HG02623 (cell line): ENCODE data around the gene RPGRIP1.
"Not testable (repeated sequence)": the region's sequence is repeated elsewhere in the genome, so short reads cannot be mapped to it uniquely, and the experiment has no call there.

Experiments used
- ATAC-seq: cut with Tn5 transposase; IDR thresholded peaks from one replicate; pipeline ENCODE4 v1.9.1; 2021; ENCODE audit warnings: moderate library complexity; ENCODE audit not compliant: unreplicated experiment

The RPGRIP1 gene

GRCh38 chr14:21258005-21258888 lies 21.6 kb upstream of the RPGRIP1 start:
- no peak for ATAC-seq

DNA sequence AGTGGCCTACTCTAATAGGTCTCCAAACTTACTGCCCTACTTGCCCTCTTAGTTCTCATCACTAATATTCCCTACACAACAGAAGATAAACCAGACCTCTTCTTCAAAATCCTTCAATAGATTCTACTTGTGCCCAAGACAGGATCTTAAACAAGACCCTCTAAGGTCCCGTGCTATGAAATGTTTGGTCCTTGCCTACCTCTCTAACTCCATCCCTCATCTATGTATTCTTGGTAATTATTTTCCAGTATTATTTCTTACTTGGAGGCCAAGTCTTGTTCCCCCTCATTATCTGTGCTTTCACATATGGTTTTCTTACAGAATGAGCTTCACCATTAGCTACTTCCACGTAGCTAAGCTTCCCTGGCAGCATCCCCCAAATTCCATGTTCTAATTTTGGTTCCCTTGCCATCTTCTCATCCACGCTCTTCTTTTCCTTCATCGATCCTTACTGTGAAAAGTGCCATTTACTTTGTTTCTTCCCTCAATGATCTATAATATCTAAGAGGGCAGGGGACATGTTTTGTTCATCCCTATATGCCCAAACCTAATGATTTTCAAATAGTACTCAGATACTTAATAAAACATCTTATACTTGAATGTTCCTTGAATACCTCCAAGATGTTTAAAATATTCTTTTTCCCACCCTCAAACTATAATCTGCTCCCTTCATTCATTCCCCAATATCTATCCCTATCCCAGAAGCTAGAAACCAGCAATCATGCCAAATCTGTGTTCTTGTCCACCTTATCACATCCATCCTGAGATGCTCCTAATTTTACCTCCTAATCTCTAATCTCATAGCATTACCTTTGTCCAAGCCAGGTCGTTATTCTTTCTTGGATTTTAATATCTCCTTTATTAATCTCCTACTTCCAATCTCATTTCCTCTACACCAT lies 20.7 kb upstream of the RPGRIP1 start:
- no peak for ATAC-seq

DNA sequence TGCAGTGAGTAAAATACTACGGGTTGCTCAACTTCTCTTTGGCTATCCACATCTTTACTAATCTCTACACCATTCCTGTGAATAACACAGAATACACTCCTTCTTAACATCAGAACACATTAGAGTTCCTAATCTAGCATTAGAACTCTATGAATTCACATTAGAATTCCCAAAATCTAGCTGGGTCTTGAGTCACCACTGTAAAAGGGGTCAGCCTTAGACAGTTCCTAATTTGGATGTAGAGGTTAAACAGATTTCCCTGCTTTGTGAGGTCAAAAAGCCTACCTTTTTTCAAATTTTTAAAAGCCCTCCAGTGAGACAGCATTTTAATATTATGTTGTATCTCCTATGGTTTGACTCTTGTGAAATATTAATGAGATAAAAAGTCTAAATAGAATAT lies 18.1 kb upstream of the RPGRIP1 start:
- no peak for ATAC-seq

GRCh38 chr14:21262410-21262809 lies 17.5 kb upstream of the RPGRIP1 start:
- no peak for ATAC-seq

DNA sequence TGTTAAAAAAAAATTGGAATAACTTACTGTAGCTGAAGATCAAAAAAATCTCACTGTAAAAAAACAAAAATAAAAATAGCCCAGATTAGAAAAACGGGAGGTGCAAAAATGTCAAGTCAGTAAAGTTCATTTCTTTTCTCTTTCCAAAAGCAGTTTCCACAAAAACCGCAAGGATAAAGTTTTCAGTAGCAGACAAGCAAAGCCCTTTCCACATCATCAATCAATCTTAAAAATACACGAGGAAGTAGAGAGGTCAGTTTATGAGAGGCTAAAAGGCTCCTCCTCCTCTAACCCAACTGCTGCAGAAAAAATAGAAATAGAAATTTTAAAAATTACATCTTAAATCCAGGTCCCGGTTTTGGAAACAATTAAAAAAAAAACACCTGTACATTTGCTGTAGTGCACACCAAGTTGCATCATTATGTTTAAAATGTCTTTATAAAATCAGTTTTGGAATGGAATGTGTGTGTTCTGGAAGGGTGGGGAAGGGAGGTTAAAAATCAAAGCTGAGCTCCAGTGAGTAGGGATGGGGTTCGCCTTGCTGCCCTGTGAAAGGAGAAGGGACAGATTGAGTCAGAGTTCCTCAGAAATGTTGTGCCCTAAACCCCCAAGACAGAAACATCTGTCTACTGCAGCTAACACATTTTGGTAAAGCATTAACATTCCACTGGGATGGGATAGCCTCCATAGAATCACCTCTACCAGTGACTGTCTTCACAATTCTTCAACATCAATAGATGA lies 16.4 kb upstream of the RPGRIP1 start:
- ATAC-seq: no peak

DNA sequence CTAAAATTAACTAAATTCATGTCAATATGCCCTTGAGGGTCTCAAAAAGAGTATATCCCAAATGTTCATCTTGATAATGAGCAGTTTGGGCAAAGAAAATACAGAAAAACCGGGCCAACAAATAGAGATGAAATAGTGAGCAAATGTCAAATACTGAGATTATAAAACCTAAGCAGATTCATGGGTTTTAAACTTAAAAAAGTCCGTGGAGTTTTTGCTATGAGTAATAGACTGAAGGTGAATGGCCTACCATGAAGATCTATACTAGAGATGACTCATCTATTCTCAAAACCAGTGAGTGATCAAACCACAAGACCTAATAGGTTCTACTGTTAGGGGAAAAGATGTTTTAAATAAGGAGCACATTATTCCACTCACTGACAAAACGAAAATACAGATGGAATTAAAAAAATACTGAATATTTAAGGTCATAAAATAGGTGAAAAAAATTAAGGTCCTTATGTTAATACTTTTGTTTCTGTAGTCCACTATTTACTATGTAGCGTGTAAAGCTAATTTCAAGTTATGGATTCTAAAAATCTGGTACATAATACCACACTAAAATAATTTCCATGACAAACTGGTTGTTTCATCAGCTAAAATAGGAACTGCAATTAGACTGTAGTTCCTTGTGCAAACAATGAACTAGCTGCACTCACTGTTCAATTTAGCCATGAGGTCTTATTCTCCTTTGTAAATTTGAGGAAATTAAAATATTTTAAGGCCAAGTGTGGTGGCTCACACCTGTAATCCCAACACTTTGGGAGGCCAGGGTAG lies 15.7 kb upstream of the RPGRIP1 start:
- peak; percentile 54 for ATAC-seq

DNA sequence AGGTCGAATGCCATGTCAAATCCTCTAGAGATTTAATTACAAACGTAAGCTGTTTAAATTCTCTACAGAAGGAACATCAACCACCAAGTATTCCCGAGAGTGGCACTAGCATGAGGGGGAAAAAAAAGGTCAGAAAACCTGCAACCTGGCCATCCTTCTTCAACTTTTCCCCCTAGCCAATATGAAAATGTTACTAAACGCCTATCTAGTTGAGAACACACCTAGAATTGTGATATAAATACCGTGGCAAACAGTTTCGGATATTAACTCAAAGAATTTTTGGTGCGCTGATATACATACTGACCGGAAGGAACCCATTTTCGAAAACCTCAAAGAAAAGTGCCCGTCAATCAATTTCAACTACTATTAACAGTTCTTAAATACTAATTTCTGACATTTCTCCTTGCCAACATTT lies 12.4 kb upstream of the RPGRIP1 start:
- ATAC-seq: no peak

- no peak for ATAC-seq
These were observed 11.8 kb upstream of the RPGRIP1 start for GRCh38 chr14:21267886-21268616.

DNA sequence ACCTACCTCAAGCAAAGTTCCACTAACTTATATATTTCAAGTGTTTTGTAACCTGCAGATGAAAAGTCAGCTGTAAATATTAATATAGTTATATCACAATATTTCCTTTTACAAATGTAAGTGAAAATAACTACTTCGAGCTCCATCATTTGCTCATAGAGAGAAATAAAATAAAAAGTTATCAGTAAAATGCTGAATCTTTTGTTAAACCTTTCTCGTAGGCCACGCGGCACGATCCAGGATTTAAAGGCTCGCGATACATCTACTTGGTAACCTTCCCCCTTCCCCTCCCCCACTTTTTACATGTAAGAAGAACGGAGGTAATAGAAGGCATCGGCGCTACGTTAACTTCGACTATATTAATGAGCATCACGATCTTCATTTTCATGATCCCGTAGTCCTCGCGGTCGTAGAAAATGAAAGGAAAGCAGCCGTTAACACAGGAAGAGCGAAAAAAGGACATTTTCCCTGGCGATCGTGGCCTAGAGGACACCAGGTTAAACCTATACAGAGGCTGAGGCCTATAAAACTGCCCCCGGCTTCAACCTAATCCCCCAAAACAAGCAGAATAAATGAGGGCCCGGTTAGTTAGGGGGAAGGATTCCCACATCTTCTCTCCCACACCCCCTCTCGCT lies 11.1 kb upstream of the RPGRIP1 start:
- no peak for ATAC-seq

- peak; percentile 90 for ATAC-seq
These were observed 10.4 kb upstream of the RPGRIP1 start, which contains the start of gene HNRNPC for GRCh38 chr14:21269252-21270046. HNRNPC (minus strand) TSS chr14:21269442; CDS start chr14:21234193, 35,249 bp downstream.

- not testable (repeated sequence) for ATAC-seq
These were observed 7.2 kb upstream of the RPGRIP1 start for GRCh38 chr14:21272661-21273060.

DNA sequence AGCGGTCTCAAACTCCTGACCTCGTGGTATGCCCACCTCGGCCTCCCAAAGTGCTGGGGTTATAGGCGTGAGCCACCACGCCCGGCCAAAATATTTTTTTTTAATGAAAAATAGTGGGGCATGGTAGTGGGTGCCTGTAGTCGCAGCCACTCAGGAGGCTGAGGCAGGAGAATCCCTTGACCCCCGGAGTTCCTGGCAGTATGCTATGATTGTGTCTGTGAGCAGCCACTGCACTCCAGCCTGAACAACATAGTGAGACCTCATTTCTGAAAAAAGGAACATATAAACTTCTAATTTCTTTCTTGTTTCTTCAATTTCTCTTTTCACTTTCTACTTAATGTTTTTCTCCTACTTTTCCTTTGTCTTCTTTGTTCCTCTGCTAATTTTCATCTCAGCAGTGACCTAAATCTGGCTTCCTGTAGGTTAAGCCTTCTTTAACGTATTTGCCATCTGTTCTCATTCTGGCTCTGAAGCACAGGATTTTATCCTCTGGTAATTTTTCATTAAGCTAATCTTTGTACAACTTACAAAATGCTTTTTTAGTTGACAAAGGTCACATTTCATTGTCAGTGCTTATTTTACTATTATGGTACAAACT lies 4.5 kb upstream of the RPGRIP1 start:
- ATAC-seq: no peak

GRCh38 chr14:21278632-21279031 lies 1.3 kb upstream of the RPGRIP1 start:
- no peak for ATAC-seq

- ATAC-seq: not testable (repeated sequence)
These were observed 2.0 kb downstream of the RPGRIP1 start for GRCh38 chr14:21281917-21282316.

- ATAC-seq: not testable (repeated sequence)
These were observed 6.6 kb downstream of the RPGRIP1 start for GRCh38 chr14:21286516-21286915.

DNA sequence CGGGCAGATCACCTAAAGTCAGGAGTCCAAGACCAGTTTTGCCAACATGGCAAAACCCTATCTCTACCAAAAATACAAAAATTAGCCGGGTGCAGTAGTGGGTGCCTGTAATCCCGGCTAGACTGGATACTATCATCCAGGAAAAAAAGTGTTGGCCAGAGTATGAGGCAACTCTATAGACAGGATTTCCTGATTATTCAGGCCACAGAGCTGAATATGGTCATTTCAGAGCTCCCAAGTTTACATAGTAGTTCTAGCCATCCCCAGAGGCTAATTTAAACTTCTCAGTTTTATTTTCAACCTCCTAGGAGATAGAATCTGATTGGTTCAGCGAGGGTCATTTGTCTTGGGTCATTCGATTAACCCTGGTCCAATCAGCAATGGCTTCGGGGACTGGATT lies 7.3 kb downstream of the RPGRIP1 start:
- no peak for ATAC-seq

GRCh38 chr14:21294026-21294425 lies 14.1 kb downstream of the RPGRIP1 start:
- ATAC-seq: not testable (repeated sequence)

DNA sequence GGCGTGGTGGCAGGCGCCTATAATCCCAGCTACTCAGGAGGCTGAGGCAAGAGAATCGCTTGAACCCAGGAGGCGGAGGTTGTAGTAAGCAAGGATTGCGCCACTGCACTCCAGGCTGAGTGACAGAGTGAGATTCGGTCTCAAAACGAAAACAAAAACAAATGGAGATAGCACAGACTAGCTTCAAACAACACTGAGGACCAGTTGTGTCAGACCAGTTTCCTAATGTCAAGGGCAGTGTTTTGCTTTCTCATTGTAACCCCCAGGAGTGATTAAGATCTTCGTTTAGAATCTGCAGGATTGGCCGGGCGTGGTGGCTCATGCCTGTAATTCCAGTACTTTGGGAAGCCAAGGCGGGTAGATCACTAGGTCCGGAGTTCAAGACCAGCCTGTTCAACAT lies 18.5 kb downstream of the RPGRIP1 start:
- ATAC-seq: no peak
